Calu3 (cell line): ENCODE data around the gene CLDN10. TPM values are rescaled to one million over a fixed set of nuclear protein-coding genes. Genes with fewer than 3 reads are reported as not detected.

Experiments
- BruUV-seq: library from RNA; stranded (reverse); fragments of 400-500 nt; replicated peaks from 2 replicates; lab custom pipeline; 2021; lab: Mats Ljungman, UMichigan
- CTCF ChIA-PET: fragments of 300-600 bp; sonication (Branson Sonifier 250); formaldehyde crosslinking; loops from one replicate; lab custom pipeline; 2022; ENCODE audit warnings: antibody characterized with exemption; lab: Charles Lee
- DNase-seq: peaks from one replicate; pipeline ENCODE4 v3.0.0; 2022
- H3K27ac Mint-ChIP-seq: one replicate; pipeline ENCODE4 v1.8.0; 2022; ENCODE audit warnings: mixed read lengths; ENCODE audit not compliant: unreplicated experiment
- H3K27me3 Mint-ChIP-seq: one replicate; pipeline ENCODE4 v1.8.0; 2022; ENCODE audit warnings: mixed read lengths; ENCODE audit not compliant: unreplicated experiment
- H3K36me3 Mint-ChIP-seq: one replicate; pipeline ENCODE4 v1.8.0; 2022; ENCODE audit warnings: mild to moderate bottlenecking, moderate library complexity, mixed read lengths; ENCODE audit not compliant: insufficient read depth, unreplicated experiment
- H3K4me1 Mint-ChIP-seq: one replicate; pipeline ENCODE4 v1.8.0; 2022; ENCODE audit warnings: mild to moderate bottlenecking, low read depth, mixed read lengths; ENCODE audit not compliant: unreplicated experiment
- H3K4me3 Mint-ChIP-seq: one replicate; pipeline ENCODE4 v1.8.0; 2022; ENCODE audit warnings: mild to moderate bottlenecking, low read depth, moderate library complexity, mixed read lengths; ENCODE audit not compliant: unreplicated experiment
- H3K9me3 Mint-ChIP-seq: one replicate; pipeline ENCODE4 v1.8.0; 2022; ENCODE audit warnings: low read depth, mixed read lengths; ENCODE audit not compliant: unreplicated experiment
- CTCF ChIP-seq: fragments of 200-600 bp; IDR thresholded peaks from one replicate; pipeline ENCODE4 v1.8.0; 2022; ENCODE audit warnings: antibody characterized with exemption; ENCODE audit not compliant: unreplicated experiment
- intact Hi-C: fragments of 100-400 bp; cut with micrococcal nuclease; formaldehyde crosslinking; loops from one replicate; pipeline ENCODE4 v1.10.0; 2022; ENCODE audit not compliant: unreplicated experiment
- total RNA-seq: library from RNA; stranded (reverse); gene quantifications from 2 replicates; pipeline ENCODE4 v1.2.3, GENCODE V29; 2022

Gene CLDN10
- total RNA-seq, 1 experiment from 2014 or later = 55.0 TPM

- intact Hi-C loops = no loop called here
- no peak for DNase-seq
- H3K36me3 Mint-ChIP-seq = no peaks in the 10 kb centered on the region
- no peaks in the 10 kb centered on the region for H3K9me3 Mint-ChIP-seq
- CTCF ChIA-PET = no interaction called here
- no peak overlapping the region for H3K27ac Mint-ChIP-seq
- no peaks in the 10 kb centered on the region for H3K27me3 Mint-ChIP-seq
- BruUV-seq = no TSS peak
- no peak overlapping the region for H3K4me3 Mint-ChIP-seq
- TF ChIP-seq CTCF = no peak
- no peaks in the 10 kb centered on the region for H3K4me1 Mint-ChIP-seq
Measured at GRCh38 chr13:95596701-95597100, 44.2 kb downstream of the CLDN10 start.

- Mint-ChIP-seq H3K4me1 (peaks cover 22% of the 10 kb centered on the region), H3K27ac (no peak overlapping the region), H3K36me3 (peaks cover 13% of the 10 kb centered on the region), H3K4me3 (no peak overlapping the region), H3K9me3 (no peaks in the 10 kb centered on the region), H3K27me3 (no peaks in the 10 kb centered on the region)
- intact Hi-C loops = no loop called here
- no TSS peak for BruUV-seq
- no peak for DNase-seq
- CTCF ChIA-PET = no interaction called here
- TF ChIP-seq CTCF = no peak
Measured at GRCh38 chr13:95601216-95601615, 48.7 kb downstream of the CLDN10 start.

GRCh38 chr13:95601906-95602305 is 49.4 kb downstream of the CLDN10 start:
- CTCF ChIA-PET = no interaction called here
- no peaks in the 10 kb centered on the region for H3K27me3 Mint-ChIP-seq
- no peak overlapping the region for H3K27ac Mint-ChIP-seq

GRCh38 chr13:95603887-95604555 is 51.5 kb downstream of the CLDN10 start:
- intact Hi-C loops = no loop called here
- Mint-ChIP-seq H3K4me3 (no peak overlapping the region), H3K27ac (peak overlapping the region; percentile 47), H3K4me1 (peaks cover 33% of the 10 kb centered on the region), H3K36me3 (peaks cover 17% of the 10 kb centered on the region), H3K9me3 (no peaks in the 10 kb centered on the region), H3K27me3 (no peaks in the 10 kb centered on the region)
- CTCF ChIA-PET = interaction anchor here (0.9 to 1.3 kb wide), 2 partner anchors 11 to 230 kb away, joined by 3 to 4 read pairs; no protein-coding TSS in a partner anchor
- TF ChIP-seq CTCF = no peak
- peak; percentile 77 for DNase-seq
- BruUV-seq = no TSS peak

More at GRCh38 chr13:95601906-95602305, 49.4 kb downstream of the CLDN10 start:
- no peak for DNase-seq
- intact Hi-C loops = no loop called here
- no TSS peak for BruUV-seq
- no peak for TF ChIP-seq CTCF
- H3K9me3 Mint-ChIP-seq = no peaks in the 10 kb centered on the region
- H3K4me1 Mint-ChIP-seq = peaks cover 26% of the 10 kb centered on the region
- peaks cover 13% of the 10 kb centered on the region for H3K36me3 Mint-ChIP-seq
- H3K4me3 Mint-ChIP-seq = no peak overlapping the region
